Uterus (tissue), 4 donors: ENCODE measurements around the gene IGF2. TPM values are rescaled to one million over a fixed set of nuclear protein-coding genes. Genes with fewer than 3 reads are reported as not detected.

Experiments
- DNase-seq, 2 donors: peaks; one replicate each; pipeline ENCODE4 v3.0.0-alpha.2; 2019 to 2020
- H3K27ac ChIP-seq, 2 donors: fragments of 200-600 bp; sonication (generic); 1 replicate in 1 of 2; 2 replicates in 1 of 2; pipeline ENCODE4 v1.5.1; 2016 to 2018
- H3K27me3 ChIP-seq, 2 donors: fragments of 200-600 bp; sonication (generic); one replicate each; pipeline ENCODE4 v1.5.1; 2018 to 2019; ENCODE audit warnings: control low read depth in 1 of 2
- H3K36me3 ChIP-seq, 2 donors: fragments of 200-600 bp; sonication (generic); one replicate each; pipeline ENCODE4 v1.5.1; 2019; ENCODE audit warnings: control low read depth in 1 of 2
- H3K4me1 ChIP-seq, 2 donors: fragments of 200-600 bp; sonication (generic); one replicate each; pipeline ENCODE4 v1.5.1; 2018 to 2019; ENCODE audit warnings: control low read depth in 1 of 2
- H3K4me3 ChIP-seq, 2 donors: fragments of 200-600 bp; sonication (generic); 1 replicate in 1 of 2; 2 replicates in 1 of 2; pipeline ENCODE4 v1.5.1; 2018 to 2019; ENCODE audit warnings: mild to moderate bottlenecking in 1 of 2
- H3K9me3 ChIP-seq, 2 donors: fragments of 200-600 bp; sonication (generic); one replicate each; pipeline ENCODE4 v1.5.1; 2019; ENCODE audit warnings: control low read depth in 1 of 2
- CTCF ChIP-seq, 4 experiments: fragments of 200-600 bp in 2 of 4; fragments of 450-650 bp in 2 of 4; sonication (generic) in 2 of 4; IDR thresholded peaks; one replicate each; pipeline ENCODE4 v1.5.1; 2016 to 2019; ENCODE audit warnings: antibody characterized with exemption in 4 of 4, mild to moderate bottlenecking in 2 of 4, moderate library complexity in 1 of 4
- POLR2A ChIP-seq, 2 donors: fragments of 450-650 bp; IDR thresholded peaks; one replicate each; pipeline ENCODE4 v1.6.1; 2016; ENCODE audit warnings: antibody characterized with exemption in 2 of 2, mild to moderate bottlenecking in 1 of 2, moderate library complexity in 1 of 2
- intact Hi-C: fragments of 100-400 bp; cut with DNase I; formaldehyde crosslinking; loops from one replicate; pipeline ENCODE4 v1.15.1; 2023; ENCODE audit warnings: low total_unique reads
- total RNA-seq, 4 donors: library from RNA; depleted of rRNA in 3 of 4; stranded (reverse); fragments of >200 nt in 3 of 4; gene quantifications; one replicate each; pipeline versions ENCODE4 v1.1.0 to v1.2.4, GENCODE V29; 2014 to 2023
- donor health status: DM: yes; HTN: yes; CAD: no.

Gene IGF2
- total RNA-seq, 4 donors from 2014 or later = 54.1 to 347 (median 188) TPM

- Histone ChIP-seq H3K27ac (no peak overlapping the region), H3K36me3 (no peaks in the 10 kb centered on the region), H3K27me3 (no peaks in the 10 kb centered on the region), H3K4me1 (no peaks in the 10 kb centered on the region), H3K9me3 (no peaks in the 10 kb centered on the region), H3K4me3 (no peak overlapping the region)
- TF ChIP-seq CTCF (IDR thresholded peaks at IDR 0.05) (no peak), POLR2A (IDR thresholded peaks at IDR 0.05) (no peak)
- DNase-seq = no peak
- intact Hi-C loops = no loop called here
These were observed 35.2 kb upstream of the IGF2 start for GRCh38 chr11:2174361-2174760.

GRCh38 chr11:2173761-2174160 lies 34.6 kb upstream of the IGF2 start:
- Histone ChIP-seq H3K4me1 (no peaks in the 10 kb centered on the region), H3K9me3 (no peaks in the 10 kb centered on the region), H3K4me3 (no peak overlapping the region), H3K27ac (no peak overlapping the region), H3K36me3 (no peaks in the 10 kb centered on the region), H3K27me3 (no peaks in the 10 kb centered on the region)
- no peak for TF ChIP-seq CTCF (IDR thresholded peaks at IDR 0.05)
- TF ChIP-seq POLR2A (IDR thresholded peaks at IDR 0.05) = no peak
- no peak for DNase-seq
- intact Hi-C loops = no loop called here

DNA sequence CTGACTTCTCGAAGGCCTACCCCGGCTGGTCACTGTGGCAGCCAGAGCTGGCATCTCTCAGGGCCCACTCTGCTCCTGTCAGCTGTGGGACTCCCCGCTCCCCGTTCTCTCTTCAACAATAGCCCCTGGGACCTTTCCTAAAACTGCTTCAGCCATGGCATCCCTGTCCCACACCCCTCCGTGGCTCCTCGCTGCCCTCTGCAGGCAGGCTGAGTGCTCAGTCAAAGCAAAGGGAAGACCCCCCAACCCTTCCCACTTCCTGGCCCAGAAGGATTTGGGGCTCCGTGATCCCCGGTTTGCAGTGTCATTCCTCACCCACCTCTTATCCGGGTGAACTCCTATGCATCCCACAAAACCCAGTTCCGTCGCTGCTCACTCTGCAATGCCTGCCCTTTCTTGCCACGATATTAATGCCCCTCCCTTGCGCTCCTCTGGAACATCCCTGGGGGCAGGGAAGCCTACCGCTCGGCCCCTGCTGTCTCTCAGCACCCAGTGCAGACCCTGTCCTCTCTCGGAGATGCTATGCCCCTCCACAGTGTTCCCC lies 34.0 kb upstream of the IGF2 start:
- no peak for TF ChIP-seq POLR2A (IDR thresholded peaks at IDR 0.05)
- no peak for TF ChIP-seq CTCF (IDR thresholded peaks at IDR 0.05)
- Histone ChIP-seq H3K27me3 (no peaks in the 10 kb centered on the region), H3K27ac (no peak overlapping the region), H3K4me3 (no peak overlapping the region), H3K36me3 (no peaks in the 10 kb centered on the region), H3K4me1 (no peaks in the 10 kb centered on the region), H3K9me3 (no peaks in the 10 kb centered on the region)
- intact Hi-C loops = no loop called here
- DNase-seq = no peak

- no peak overlapping the region for H3K4me3 ChIP-seq
- no peaks in the 10 kb centered on the region for H3K4me1 ChIP-seq
- no peaks in the 10 kb centered on the region for H3K27me3 ChIP-seq
- no peak overlapping the region for H3K27ac ChIP-seq
- intact Hi-C loops = no loop called here
- no peaks in the 10 kb centered on the region for H3K9me3 ChIP-seq
- TF ChIP-seq POLR2A (IDR thresholded peaks at IDR 0.05) = no peak
- no peak for TF ChIP-seq CTCF (IDR thresholded peaks at IDR 0.05)
- DNase-seq = no peak
- no peaks in the 10 kb centered on the region for H3K36me3 ChIP-seq
These were observed 33.5 kb upstream of the IGF2 start for GRCh38 chr11:2172676-2173075.

DNA sequence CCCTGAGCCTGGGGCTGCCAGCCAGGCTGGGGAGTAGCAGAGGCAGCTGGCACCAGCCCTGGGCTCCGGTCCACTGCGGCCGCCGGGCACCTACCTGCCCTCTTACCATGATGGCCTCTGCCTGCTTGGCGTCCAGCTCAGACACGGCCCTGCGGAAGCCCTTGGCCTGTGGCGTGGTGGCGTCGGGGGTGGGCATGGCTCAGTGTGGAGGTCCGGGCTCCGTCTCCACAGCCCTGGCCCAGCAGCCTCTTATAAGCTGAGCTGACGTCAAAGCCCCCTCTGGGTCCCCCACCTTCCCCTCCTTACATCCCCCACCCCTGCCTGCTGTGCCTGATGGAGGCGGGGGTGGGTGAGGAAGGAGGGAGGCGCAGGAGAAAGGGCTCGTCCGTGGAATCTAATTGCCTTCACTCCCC lies 32.4 kb upstream of the IGF2 start, which contains the start of gene TH:
TSS of gene TH (minus strand) at position 225 of the 413 bp plus-strand sequence. CDS start at position 196, 29 bp downstream.
- Histone ChIP-seq H3K27ac (no peak within 1 kb of the TSS), H3K9me3 (no peaks in the 10 kb centered on the region), H3K36me3 (no peaks in the 10 kb centered on the region), H3K4me1 (no peaks in the 10 kb centered on the region), H3K4me3 (no peak within 1 kb of the TSS), H3K27me3 (no peaks in the 10 kb centered on the region)
- intact Hi-C loops = no loop called here
- DNase-seq = no peak
- TF ChIP-seq CTCF (IDR thresholded peaks at IDR 0.05) (no peak), POLR2A (IDR thresholded peaks at IDR 0.05) (no peak)
